NCI-H1105 treated with DMSO at 0.1 percent for 48 hours (cell line): Measurements from ENCODE around the gene RBP3.
A peak's percentile ranks its signal among the peaks of the same experiment; 100 is the strongest.
"Not testable (repeated sequence)": the region's sequence is repeated elsewhere in the genome, so short reads cannot be mapped to it uniquely, and the experiment has no call there.

Experiments
- DNase-seq: peaks from one replicate; lab custom pipeline; 2025; lab: John Stamatoyannopoulos, UW

The RBP3 gene

DNA sequence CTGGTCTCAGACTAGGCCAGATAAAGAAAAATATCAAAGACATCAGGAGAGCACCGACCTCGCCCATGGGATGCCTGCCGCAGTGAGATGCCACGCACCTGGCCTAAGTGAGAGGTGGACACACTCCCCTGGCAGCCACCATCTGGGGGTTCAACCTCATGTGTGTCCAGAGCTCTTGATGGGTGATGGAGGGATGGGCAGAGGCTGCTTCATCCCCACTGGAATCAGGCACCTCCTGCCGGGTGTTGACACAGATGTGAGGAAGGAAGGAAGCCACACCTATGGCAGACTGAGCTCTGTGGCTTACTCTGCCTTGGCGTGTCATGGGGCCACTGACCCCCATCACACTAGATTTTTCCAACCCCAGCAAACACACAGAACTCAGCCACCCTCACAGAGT lies 24.6 kb downstream of the RBP3 start:
- DNase-seq, result no peak

DNA sequence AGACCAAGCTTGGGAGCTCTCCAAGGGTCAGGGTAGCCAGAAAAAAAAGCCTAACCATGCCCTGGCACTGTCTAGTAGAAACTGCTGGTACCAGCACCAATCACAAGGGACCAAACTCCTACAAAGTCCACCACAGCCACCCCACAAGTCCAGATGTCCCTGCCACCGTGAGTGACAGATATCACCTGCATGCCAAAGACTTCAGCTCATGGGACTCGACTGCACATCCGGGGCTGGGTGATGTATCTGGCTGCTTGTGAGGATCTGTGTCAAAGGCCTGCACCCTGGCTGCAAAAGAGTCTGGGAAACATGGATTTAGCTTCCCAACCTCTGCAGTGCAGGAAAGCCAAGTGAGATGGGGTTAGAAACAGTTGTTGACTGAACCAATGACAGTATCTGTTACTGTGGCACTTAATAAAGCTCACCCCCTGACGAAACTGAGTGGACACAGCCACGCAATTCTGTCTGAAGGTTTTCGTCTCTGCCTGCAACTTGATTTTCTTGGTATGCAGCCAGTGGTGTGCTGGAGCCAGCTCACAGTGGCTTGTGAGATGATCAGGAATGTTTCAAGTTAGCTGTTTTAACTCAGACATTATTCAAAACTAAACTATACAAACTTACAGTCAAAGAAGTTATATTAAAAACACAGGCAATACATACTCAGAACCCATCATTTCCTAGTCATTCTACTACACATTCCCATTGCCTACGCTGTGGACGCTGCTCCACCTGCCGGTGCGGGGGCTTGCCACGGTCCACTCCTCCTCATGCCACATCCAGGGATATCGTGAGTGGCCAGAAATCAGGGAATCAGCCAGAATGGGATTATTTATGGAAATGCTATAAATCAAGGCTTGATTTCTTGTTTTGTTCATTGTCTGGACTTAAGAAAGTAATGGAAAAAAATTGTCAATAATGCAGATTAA lies 26.7 kb downstream of the RBP3 start:
- no peak for DNase-seq

DNA sequence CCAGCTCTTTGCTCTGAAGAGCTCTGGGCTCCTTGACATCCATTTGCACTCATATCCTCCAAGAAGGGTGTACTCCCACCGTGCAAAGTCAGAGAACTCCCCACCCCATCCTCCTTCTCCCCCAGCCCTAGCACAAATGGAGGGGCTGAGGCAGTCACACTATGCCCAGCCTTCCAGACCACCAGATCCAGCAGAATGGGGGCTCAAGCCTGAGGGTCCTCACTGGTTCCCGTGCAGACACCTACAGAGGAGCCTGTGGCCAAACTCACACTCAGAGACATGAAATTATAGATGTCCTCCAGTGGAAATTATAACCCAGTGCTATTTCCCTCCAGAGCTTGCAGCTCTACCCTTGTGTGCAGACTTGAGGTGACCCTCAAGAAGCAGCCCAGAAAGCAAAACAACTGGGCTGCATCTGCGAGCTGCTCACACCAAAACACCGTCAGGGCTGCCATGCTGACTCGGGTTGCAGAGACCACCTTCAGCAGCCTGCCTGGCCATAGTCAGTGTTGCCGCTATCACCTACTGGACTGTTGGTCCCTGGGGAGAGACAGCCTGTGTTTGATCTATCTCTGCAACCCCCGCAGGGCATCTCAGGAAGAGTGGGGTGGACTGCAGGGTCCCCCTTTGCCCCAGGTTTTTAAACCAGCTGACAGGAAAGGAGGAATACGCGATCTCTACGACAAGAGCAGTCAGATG lies 28.5 kb downstream of the RBP3 start:
- no peak for DNase-seq

DNA sequence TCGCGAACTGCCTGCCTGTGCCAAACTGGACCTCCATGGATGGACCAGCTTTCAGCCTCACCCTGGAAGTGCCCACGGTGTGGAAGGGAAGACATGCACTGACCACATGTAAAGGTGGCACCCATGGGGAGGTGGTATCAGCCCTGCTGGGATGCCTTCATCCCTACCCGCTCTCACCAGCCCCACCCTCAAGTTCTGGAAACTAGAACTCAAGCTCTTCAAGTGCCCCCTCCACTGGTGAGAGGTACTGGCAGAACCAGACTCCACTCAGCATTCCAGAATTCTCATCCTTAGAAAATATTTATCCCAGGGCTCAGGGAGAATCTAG lies 30.0 kb downstream of the RBP3 start:
- DNase-seq, result no peak

DNA sequence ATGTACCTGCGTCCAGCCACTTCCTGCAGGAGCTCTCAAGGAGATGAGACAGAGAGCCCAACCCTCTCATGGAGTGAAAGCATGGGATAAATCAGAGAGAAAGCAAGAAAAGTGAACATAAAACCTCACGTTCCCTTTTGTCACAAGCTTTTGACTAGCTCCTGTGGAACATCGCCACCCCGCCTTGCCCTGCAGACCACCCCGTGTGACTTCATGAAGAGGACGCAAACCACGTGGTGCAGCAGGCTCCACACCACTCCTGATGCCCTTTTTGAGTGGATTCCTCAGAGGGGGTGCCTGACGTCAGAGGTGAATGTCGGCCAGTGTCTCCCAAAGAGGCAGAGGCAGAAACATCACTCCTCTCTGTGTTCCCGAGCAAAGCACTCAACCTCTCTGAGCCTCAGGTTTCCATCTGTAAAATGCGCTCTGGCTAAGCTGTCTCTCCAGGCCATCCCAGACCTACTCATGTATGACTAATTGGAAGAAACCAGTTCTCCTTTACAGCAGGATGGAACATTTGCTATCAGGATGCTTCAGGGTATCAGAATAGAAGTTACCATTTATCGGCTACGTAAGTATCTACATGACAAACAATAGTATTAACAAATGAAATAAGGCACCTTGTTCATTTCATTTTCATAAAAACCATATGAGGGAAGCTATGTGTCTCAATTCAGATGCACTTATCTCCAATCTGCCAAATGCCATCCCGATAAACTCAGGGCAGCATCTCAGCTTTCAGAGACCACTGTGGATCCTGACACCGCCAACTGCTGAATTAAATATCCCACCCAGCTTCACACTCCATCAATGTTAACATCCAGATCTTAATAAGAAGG lies 30.7 kb downstream of the RBP3 start:
- no peak for DNase-seq

DNA sequence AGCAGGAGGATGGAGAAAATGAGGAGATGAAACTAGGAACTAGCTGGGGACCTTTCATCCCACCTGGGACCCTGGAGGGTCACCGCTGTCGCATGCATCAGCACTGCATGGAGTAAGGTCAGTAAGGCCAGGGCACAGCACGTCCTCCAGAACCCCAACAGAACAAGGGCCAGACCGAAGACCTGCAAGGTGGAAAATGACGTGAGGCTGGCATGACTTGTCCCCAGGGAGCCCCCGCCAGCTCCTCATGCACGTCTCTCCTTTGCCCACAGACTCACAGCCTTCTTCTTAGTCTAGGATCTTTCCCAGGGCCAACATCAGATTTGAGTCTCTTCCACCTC lies 31.3 kb downstream of the RBP3 start:
- DNase-seq, result no peak

DNA sequence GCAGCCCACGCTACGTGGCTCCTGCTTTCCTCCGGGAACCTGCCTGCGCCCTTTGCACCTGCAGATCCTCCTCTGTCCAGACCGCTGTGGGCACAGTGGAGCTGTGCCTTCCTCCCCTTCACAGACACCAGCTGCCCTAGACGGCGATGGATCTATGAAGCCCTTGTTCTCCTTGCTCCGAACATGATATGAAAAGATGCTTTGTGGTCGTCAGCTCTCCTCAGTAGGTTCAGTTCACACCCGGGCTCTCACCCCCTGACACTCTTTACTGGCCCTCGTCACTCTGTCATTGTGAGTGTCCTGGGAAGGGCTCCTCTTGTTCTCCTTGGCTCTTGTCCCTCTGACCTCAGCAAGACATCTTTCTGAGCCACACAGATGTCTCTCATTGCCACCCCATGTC lies 31.7 kb downstream of the RBP3 start:
- DNase-seq, result no peak

DNA sequence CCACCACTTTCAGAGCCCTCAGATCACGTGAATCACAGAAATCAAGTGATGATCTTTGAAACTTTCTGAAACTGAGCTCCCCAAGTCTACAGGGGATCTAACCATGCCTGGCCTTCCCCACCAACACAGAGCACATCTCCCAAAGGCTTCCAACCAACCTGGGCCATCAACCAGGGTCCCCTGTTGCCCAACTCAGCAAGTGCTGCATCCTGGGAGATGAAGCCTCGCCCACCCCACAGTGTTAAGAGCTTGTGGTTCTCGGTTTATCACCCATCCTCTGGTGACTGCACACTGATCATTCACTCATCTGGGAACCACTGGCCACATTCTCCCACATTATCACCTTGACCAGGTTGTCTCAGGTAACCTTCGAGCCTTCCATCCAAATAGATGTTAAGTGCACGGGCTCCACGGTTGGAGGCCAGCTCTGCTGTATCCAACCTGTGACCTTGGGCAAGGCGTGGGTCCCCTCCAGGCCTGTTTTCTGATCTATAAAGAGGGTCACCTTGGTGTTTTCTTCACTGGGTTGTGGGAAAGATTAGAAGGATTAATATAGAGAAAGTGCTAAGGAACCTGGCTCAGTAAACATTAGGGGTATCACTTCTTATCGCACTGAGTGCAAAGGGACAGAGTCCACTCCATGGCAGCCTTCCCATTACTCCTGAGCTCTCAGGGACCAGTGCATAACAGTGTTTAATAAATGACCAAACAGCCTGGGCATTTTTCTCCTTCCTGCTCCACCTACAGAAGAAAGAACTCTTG lies 32.4 kb downstream of the RBP3 start:
- DNase-seq, result no peak

DNA sequence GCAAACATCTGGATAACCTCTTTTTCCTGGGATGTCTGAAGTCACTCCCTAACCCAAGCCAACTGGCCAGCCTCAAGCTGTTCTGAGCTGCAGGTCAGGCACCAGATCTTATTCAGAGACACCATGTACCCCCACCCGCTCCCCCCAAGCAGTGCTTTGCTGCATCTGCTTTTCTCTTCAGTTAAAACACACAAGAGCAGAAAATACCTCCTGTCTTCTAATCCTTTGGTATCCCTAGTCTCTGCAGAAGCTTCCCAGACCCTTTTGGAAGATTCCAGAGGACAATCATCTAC lies 32.9 kb downstream of the RBP3 start:
- no peak for DNase-seq

DNA sequence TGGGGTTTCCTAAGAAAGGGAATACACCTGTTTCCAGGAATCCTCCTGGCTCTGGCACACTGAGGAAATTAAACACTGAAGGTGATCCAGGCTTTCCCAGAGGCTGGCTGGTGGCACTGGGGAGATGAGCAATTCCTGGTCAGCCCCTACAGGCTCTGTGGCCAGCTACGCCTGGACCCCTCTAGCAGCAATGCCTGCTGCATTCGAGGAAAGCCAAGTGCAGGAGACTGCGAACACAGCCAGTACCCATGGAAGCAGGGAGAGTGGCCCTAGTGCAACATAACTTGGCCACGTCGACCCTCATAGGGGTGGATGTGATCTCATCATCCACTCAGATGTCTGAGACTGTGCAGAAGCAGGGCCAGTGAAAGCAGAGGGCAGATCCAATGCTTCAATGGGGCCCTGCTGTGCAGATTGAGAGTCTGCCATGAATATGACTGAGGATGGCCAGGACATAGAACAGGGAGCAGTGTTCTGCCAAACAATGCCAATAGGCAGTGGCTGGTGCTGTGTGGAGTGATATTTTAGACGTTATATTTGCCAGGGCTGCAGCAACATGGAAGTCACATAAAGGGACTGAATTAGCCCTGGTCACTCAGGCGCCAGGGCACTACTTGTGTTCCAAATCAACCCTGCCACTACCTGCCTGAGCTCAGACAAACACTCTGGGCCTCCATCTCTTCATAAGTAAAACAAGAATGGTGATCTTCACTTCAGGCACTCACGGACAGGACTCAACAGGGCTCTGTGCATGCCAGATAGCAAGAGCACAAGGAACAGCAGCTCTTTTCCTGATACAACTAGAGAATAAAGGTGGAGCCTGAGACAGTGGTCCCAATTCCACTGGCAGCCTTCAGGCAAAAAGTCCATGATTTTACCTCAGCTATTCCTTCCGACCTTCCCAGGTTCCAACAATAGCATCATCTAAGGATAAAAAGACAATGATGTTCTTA lies 33.5 kb downstream of the RBP3 start:
- no peak for DNase-seq

DNA sequence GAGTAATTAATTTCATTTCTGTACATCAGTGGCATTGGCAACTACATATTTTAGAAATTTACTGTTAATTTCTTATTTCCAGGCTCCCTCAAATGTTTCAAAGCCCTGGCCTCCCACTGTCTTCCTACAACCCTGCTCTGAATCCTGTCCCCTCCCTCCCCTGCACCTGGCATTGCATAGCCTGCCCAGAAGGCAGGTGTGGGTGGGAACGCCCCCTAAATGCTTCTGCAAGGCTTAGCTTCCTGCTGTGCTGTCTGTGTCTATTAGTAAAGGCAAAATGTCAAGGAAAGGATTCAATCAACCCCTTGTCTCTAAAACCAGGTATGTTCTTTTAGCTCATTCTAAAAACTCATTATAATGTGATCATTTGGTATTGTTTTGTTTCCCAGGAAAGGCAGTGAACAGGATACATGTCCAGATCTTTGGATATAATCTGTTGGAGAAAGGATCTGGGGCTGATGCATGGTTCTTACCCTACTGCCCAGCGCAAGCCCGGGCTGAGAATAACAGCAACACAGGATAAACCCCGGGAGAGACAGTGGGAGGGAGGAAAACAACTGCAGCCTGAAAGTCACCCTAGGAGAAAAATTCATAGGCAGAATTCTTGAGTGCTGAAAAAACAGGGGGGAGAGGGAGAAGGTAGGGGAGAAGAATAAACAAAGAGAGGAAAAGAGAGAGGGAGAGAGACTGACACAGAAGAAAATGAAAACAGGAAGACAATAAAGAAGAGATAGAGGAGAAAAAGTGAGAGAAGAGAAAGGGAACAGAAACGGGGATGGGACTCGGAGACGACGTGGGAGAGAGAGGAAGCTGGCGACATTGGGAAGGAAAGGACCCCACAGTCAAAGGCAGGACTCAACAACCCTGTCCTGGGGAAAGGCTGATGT lies 35.3 kb downstream of the RBP3 start:
- peak; percentile 76 for DNase-seq

DNA sequence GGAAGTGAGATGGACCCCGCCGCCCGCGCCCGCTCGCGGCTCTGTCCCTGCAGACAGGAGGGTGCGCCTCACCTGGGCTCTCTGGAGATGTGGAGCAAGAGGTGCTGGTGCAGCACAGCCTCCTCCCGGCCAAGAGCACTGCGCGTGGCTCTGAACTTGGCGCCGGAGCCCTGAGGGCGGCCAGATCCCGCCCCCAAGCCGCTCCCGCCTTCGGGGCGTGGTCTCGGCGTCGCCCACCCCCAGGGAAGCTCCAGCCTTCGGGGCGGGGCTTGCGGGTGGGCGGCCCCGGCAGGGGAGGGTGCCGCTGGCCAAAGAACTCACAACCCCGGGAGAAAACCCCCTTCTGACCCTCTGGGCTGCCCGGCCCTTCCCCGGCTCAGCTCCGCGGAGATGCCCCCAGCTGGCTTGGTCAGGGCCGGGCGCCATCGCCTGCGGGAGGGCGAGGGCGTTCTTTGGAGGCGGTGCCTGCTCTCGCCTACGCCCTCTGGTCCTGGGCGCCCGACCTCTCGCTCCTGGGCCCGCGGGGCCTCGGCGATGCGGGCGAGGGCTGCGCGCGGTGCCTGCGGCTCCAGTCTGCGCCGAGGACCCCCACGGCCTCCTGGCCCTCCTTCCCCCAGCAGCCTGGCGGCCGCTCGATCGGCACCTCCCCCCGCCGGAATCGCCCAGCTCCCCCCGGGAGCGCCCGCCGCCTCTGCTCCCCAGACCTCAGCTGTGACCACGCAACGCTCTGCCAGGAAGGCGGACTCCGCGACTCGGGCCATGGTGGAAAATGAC lies 36.2 kb downstream of the RBP3 start, which contains the start of gene ZNF488:
ZNF488 (minus strand) TSS at position 146 of the 774 bp plus-strand sequence. CDS start 15,464 bp downstream, outside the sequence.
- peak; percentile 68 for DNase-seq

DNA sequence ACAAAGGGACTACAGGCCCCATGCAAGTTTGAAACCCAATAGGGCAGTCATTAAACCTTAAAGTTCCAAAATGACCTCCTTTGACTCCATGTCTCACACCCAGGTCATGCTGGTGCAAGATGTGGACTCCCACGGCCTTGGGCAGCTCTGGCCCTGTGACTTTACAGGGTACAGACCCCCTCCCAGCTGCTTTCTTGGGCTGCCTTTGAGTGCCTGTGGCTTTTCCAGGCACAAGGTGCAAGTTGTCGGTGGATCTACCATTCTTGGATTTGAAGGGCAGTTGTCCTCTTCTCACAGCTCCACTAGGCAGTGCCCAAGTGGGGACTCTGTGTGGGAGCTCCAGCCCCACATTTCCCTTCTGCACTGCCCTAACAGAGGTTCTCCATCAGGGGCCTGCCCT lies 37.9 kb downstream of the RBP3 start:
- DNase-seq, result not testable (repeated sequence)

DNA sequence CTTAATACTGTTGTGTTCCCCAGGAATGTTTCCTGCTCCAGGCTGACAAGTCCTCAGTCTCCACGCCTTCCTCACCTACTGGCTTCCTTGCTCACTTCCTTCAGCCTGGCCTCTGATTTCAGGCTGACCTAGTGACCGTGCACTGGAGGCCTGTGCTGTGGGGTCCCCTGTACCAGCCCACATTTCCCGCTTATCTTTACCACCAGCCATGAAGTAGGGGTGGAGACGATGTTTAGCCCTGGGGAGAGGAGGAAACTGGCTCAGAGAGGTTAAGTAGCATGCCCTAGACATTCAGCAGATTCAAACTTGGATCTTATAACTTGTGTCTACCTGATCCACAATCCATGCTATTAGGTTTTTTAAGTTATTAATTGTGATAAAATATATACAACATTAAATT lies 40.7 kb downstream of the RBP3 start:
- DNase-seq, result no peak

DNA sequence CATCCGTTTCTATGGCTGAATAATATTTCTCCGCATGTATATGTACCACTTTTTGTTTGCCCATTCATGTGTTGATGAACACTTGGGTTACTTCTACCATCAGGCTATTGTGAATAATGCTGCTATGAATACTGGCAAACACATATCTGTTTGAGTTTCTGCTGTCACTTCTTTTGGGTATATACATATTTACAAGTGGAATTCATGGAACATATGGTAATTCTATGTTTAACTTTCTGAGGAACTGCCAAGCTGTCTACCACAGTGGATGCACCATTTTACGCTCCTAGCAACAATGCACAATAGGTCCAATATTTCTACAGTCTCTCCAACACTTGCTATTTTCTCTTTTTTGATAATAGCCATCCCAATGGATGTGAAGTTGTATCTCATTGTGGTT lies 41.5 kb downstream of the RBP3 start:
- no peak for DNase-seq

DNA sequence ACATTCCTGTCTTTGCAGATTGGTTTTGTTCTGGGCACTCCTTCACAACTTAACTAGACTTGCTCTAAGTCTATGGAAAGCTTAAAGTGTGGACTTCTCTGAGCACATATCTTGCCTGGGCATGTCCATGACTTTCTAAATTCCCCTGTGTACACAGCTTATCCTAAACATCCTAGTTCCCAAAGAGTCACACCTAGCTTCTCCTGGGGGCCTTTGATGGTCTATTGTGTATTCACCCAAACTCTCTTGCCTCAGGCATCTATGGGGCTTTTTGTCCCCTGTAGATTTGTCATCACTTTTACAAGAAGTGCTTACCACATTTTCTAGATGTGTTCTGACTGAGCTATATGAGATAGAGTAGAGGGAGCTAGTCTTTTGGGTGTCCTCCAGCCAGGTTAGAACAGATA lies 48.2 kb downstream of the RBP3 start:
- no peak for DNase-seq

DNA sequence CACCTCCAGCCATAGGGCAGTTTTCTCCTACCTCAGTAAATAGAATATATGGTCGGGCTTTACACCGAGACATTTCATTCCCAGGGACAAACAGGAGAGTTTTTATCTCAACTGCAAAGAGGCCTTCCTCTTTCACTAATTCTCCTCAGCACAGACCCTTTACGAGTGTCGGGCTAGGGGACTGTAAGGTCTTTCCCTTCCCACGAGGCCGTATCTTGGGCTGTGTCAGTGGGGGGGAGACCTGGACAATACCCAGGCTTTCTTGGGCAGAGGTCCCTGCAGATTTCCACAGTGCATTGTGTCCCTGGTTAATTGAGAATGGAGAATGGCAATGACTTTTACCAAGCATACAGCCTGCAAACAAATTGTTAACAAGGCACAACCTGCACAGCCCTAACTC lies 49.1 kb downstream of the RBP3 start:
- no peak for DNase-seq

DNA sequence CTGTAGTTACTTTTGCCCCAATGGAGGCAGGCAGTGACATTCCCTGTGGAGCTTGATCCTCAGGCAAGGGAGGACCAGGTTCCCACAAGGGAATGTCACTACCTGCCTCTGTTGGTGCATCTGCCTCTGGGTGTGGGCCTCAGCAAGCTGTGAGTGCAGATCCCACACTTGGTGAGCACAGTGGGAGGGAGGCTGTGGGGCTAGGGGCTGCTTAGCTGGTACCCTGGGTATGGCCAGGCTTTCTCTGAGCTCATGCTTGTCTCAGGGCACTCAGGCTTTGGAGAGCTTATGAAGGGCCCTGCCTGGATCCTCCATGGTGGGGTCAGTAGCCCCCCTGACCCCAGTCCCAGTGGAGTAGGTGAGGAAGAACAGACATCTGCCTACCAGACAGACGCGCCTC lies 52.1 kb downstream of the RBP3 start:
- no peak for DNase-seq

DNA sequence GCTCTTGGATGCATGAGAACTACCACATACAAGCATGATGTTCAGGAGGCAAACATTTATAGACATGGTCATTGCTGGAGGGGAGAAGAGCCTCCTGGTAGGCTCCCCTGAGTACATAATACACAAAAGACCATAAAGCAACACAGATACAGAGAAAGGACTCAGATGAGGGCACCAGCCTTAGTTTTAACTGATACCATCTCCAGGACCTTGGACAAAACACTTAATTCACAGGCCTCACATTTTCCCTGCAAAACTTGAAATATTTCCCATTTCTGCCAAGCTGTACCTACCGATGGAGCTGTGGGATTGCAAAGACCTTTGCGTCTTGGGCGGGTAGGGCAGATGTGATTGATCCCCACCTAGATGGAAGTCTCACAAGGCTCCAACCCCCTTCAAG lies 52.6 kb downstream of the RBP3 start:
- no peak for DNase-seq
